Endothelial cell of umbilical vein (primary cell): ENCODE data around the gene TMEM208. TPM values are rescaled to one million over a fixed set of nuclear protein-coding genes. Genes with fewer than 3 reads are reported as not detected.

Source experiments
- BruUV-seq: library from RNA; stranded (reverse); fragments of 400-500 nt; replicated peaks from 2 replicates; lab custom pipeline; 2021; lab: Mats Ljungman, UMichigan
- CTCF ChIA-PET: fragments of 300-600, 350-600 bp; sonication (Branson Sonifier 250); formaldehyde crosslinking; loops from one replicate; lab custom pipeline; 2021; ENCODE audit warnings: antibody characterized with exemption, inconsistent platforms; lab: Charles Lee
- POLR2A ChIA-PET: fragments of 300-600, 350-600 bp; sonication (Branson Sonifier 250); formaldehyde crosslinking; loops from one replicate; lab custom pipeline; 2021; ENCODE audit warnings: antibody characterized with exemption, inconsistent platforms; lab: Charles Lee
- DNase-seq: peaks from one replicate; pipeline ENCODE4 v3.0.0-alpha.2; 2011; ENCODE audit warnings: low read depth, low spot score
- FAIRE-seq: peaks from 2 replicates; lab custom pipeline; 2011; peaks lifted over from hg19 to GRCh38; lab: Jason Lieb, UNC
- H2AFZ ChIP-seq: 2 replicates; pipeline ENCODE4 v1.6.0; 2012; ENCODE audit warnings: low read depth, low read length, control low read depth, inconsistent platforms
- H3K27ac ChIP-seq: 2 replicates; pipeline ENCODE4 v1.5.1; 2011; ENCODE audit warnings: low read depth, mild to moderate bottlenecking, control low read depth, low read length, moderate library complexity; ENCODE audit not compliant: insufficient read depth
- H3K27me3 ChIP-seq, 2 experiments: 2 replicates each; pipeline versions ENCODE4 v1.6.0 to v1.6.1; 2011; ENCODE audit warnings: low read length in 2 of 2, mixed read lengths in 1 of 2; ENCODE audit not compliant: control insufficient read depth in 2 of 2, insufficient read depth in 2 of 2
- H3K36me3 ChIP-seq, 2 experiments: 2 replicates in 1 of 2; 3 replicates in 1 of 2; pipeline ENCODE4 v1.5.1; 2011; ENCODE audit warnings: low read length in 2 of 2, mild to moderate bottlenecking in 1 of 2, moderate library complexity in 1 of 2; ENCODE audit not compliant: control insufficient read depth in 2 of 2, insufficient read depth in 2 of 2; ENCODE audit errors: extremely low read depth in 1 of 2
- H3K4me1 ChIP-seq: 3 replicates; pipeline ENCODE4 v1.5.1; 2011; ENCODE audit warnings: mild to moderate bottlenecking, low read length; ENCODE audit not compliant: control insufficient read depth, insufficient read depth; ENCODE audit errors: extremely low read depth
- H3K4me2 ChIP-seq: 2 replicates; pipeline ENCODE4 v1.6.1; 2011; ENCODE audit warnings: low read length, control low read depth, mixed read lengths; ENCODE audit not compliant: insufficient read depth
- H3K4me3 ChIP-seq, 3 experiments: fragments of 200-600 bp in 1 of 3; sonication (generic), shearing (Covaris generic) in 1 of 3; replicated peaks in 1 of 3; 2 replicates each; pipeline ENCODE4 v1.5.1; 2011 to 2016; ENCODE audit warnings: control low read depth in 3 of 3, low read length in 3 of 3, mild to moderate bottlenecking in 2 of 3, inconsistent platforms in 1 of 3, low read depth in 1 of 3, moderate library complexity in 1 of 3; ENCODE audit not compliant: insufficient read depth in 1 of 3
- H3K79me2 ChIP-seq: 2 replicates; pipeline ENCODE4 v1.6.0; 2012; ENCODE audit warnings: low read length, inconsistent platforms; ENCODE audit not compliant: control insufficient read depth, insufficient read depth
- H3K9ac ChIP-seq: replicated peaks from 2 replicates; pipeline ENCODE3; 2011; ENCODE audit warnings: low read length, control low read depth; ENCODE audit not compliant: insufficient read depth; ENCODE audit errors: extremely low read depth
- H3K9me1 ChIP-seq: replicated peaks from 3 replicates; pipeline ENCODE4 v1.6.0; 2011; ENCODE audit warnings: mild to moderate bottlenecking, low read length; ENCODE audit not compliant: control insufficient read depth, insufficient read depth; ENCODE audit errors: extremely low read depth
- H3K9me3 ChIP-seq: replicated peaks from 2 replicates; pipeline ENCODE4 v1.5.1; 2012; ENCODE audit warnings: low read length, inconsistent platforms; ENCODE audit not compliant: control insufficient read depth, insufficient read depth
- H4K20me1 ChIP-seq: replicated peaks from 2 replicates; pipeline ENCODE3; 2011; ENCODE audit warnings: mild to moderate bottlenecking, low read length; ENCODE audit not compliant: control insufficient read depth, insufficient read depth; ENCODE audit errors: extremely low read depth
- EZH2 ChIP-seq: IDR thresholded peaks from 2 replicates; pipeline ENCODE4 v1.6.1; 2012; ENCODE audit warnings: borderline replicate concordance, low read depth, mild to moderate bottlenecking, moderate library complexity, low read length, inconsistent platforms; ENCODE audit not compliant: severe bottlenecking
- FOS ChIP-seq: IDR thresholded peaks from 2 replicates; pipeline ENCODE4 v1.6.1; 2011; ENCODE audit warnings: mild to moderate bottlenecking, low read length, moderate library complexity, borderline replicate concordance; ENCODE audit not compliant: insufficient read depth
- JUN ChIP-seq: IDR thresholded peaks from 2 replicates; pipeline ENCODE4 v1.6.1; 2011; ENCODE audit warnings: borderline replicate concordance, low read depth; ENCODE audit not compliant: insufficient read length, insufficient read depth
- MYC ChIP-seq: IDR thresholded peaks from one replicate; pipeline ENCODE4 v1.6.1; 2011; ENCODE audit warnings: mild to moderate bottlenecking, low read depth, low read length
- POLR2A ChIP-seq: IDR thresholded peaks from 2 replicates; pipeline ENCODE4 v1.6.1; 2012; ENCODE audit warnings: low read depth, mild to moderate bottlenecking, control low read depth, low read length
- POLR2AphosphoS5 ChIP-seq: IDR thresholded peaks from 2 replicates; pipeline ENCODE4 v1.6.1; 2012; ENCODE audit warnings: low read depth, mild to moderate bottlenecking, control low read depth, low read length, moderate library complexity; ENCODE audit not compliant: insufficient read depth
- dilution Hi-C: fragments of 300-500 bp; cut with MboI; formaldehyde crosslinking; loops from one replicate; pipeline ENCODE4 v1.15.0; 2019; ENCODE audit warnings: low sequenced_read_pairs; ENCODE audit not compliant: extremely low pct_ligation_motif_present
- intact Hi-C: fragments of 100-400 bp; cut with micrococcal nuclease; formaldehyde crosslinking; loops from one replicate; pipeline ENCODE4 v1.10.0; 2022
- polyA plus RNA-seq, 4 experiments: library from polyadenylated mRNA; depleted of rRNA in 3 of 4; stranded (reverse) in 3 of 4; unstranded in 1 of 4; fragments of >200 nt; gene quantifications; 2 replicates each; pipeline versions ENCODE4 v1.2.1 to v1.2.3, GENCODE V29; 2011 to 2012; ENCODE audit warnings: missing spikeins in 1 of 4
- total RNA-seq: library from RNA; stranded (reverse); gene quantifications from 2 replicates; pipeline ENCODE4 v1.2.3, GENCODE V29; 2021
- TF ChIP-seq, protein P1 (sequence below): IDR thresholded peaks from 2 replicates; pipeline ENCODE4 v1.6.1; 2011; ENCODE audit not compliant: insufficient read depth, insufficient read length

TMEM208 gene
- total and polyA plus RNA-seq, 2 donors (not counting 3 experiments of a cell fraction or from before 2014, with no cell fraction given): 35.3 to 94.0 TPM

DNA sequence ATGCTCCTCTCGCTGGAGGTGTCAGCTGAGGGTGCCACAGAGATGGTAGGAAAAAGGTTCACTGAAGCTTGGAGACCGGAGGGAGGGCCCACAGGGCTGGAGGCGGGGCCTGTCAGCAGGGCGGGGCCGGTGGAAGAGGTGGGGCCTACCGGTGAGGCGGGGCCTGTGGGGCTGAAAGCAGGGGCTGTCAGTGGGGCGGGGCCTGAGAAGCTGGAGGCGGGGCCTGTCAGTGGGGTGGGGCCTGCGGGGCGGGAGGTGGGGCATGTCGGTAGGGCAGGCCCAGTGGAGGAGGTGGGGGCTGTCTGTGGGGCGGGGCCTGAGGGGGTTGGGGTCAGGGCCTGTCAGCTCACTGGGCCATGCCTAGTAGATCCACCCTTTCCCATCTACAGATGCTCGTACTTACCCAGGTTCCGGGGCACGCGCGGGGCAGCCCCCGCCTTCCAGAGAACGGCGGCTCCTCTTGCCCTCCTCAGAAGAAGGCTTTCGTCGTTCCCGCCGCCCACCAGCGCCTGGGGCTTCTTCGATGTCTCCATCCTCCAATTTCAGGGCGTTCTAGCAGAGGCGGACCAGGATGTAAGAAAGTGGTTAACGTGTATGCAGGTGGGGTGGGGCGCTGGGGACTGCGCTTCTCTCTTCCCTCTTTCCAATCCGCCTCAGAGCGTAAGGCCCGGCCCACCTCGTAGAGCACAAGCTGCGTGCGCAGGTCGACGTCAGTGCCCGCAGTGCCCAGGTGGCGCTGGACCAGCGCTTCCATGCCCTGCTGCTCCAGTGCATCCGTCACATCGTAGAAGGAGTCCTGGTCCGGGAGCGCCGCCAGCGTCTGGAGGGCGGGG, 9.8 kb downstream of the TMEM208 start:
- TSS peak; percentile 45 for BruUV-seq

More for the DNA sequence above, 9.8 kb downstream of the TMEM208 start:
- DNase-seq (peak; percentile 60), FAIRE-seq (peak; percentile 21)
- peaks cover 11 to 57% of the 10 kb centered on the region in 2 experiments for H3K36me3 ChIP-seq
- TF ChIP-seq MYC (no peak), POLR2AphosphoS5 (no peak), EZH2 (no peak), POLR2A (no peak), JUN (no peak), FOS (no peak)
- TF ChIP-seq, protein P1, sequence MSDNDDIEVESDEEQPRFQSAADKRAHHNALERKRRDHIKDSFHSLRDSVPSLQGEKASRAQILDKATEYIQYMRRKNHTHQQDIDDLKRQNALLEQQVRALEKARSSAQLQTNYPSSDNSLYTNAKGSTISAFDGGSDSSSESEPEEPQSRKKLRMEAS: no peak
- peaks cover 12% of the 10 kb centered on the region for H3K4me1 ChIP-seq
- ChIA-PET POLR2A (no interaction called here), CTCF (interaction anchor here (0.9 to 1.0 kb wide), 2 partner anchors 10 to 39 kb away, joined by 3 to 4 read pairs; partner anchors contain the start of gene FHOD1)
- no peak overlapping the region for H3K9ac ChIP-seq
- no peaks in the 10 kb centered on the region for H3K9me3 ChIP-seq
- H4K20me1 ChIP-seq: no peaks in the 10 kb centered on the region
- H3K4me2 ChIP-seq: no peak overlapping the region
- H2AFZ ChIP-seq: no peak overlapping the region
- intact Hi-C loops: loop anchor here (1.0 kb wide), 1 partner anchor 8 kb away; no protein-coding TSS in a partner anchor
- no peak overlapping the region for H3K27ac ChIP-seq
- no peaks in the 10 kb centered on the region for H3K27me3 ChIP-seq
- H3K4me3 ChIP-seq: no peak overlapping the region
- H3K9me1 ChIP-seq: no peaks in the 10 kb centered on the region
- H3K79me2 ChIP-seq: peaks cover 19% of the 10 kb centered on the region
- dilution Hi-C loops: no loop called here
